HCT116 (cell line): ENCODE data around the gene DIP2C. TPM values are rescaled to one million over a fixed set of nuclear protein-coding genes. Genes with fewer than 3 reads are reported as not detected.

ENCODE experiments used
- ATAC-seq: fragments of 200-7000 bp; cut with Tn5 transposase; 2 replicates; pipeline ENCODE4 v1.9.1; 2020; ENCODE audit warnings: mild to moderate bottlenecking, moderate library complexity
- BruUV-seq: library from RNA; stranded (reverse); fragments of 400-500 nt; replicated peaks from 2 replicates; lab custom pipeline; 2021; lab: Mats Ljungman, UMichigan
- CTCF ChIA-PET: fragments of 300-600 bp; sonication (Branson Sonifier 250); formaldehyde crosslinking; loops from one replicate; lab custom pipeline; 2021; ENCODE audit warnings: antibody characterized with exemption; lab: Charles Lee
- POLR2A ChIA-PET: fragments of 300-600, 350-600 bp; sonication (Branson Sonifier 250); formaldehyde crosslinking; loops from one replicate; lab custom pipeline; 2021; ENCODE audit warnings: antibody characterized with exemption; lab: Charles Lee
- RAD21 ChIA-PET, 2 experiments: fragments of 300-600 bp; sonication (Branson Sonifier 250); formaldehyde crosslinking; loops; one replicate each; lab custom pipeline; 2023; ENCODE audit warnings: low total read pairs in 2 of 2; ENCODE audit not compliant: uncharacterized antibody in 2 of 2, unreplicated experiment in 2 of 2, low non-redundant PET in 1 of 2; lab: Charles Lee
- DNase-seq: peaks from one replicate; pipeline ENCODE4 v3.0.0-alpha.2; 2010; ENCODE audit warnings: low read depth, low spot score
- H2AFZ ChIP-seq: fragments of 200-600 bp; shearing (Covaris generic), sonication (generic); 2 replicates; pipeline ENCODE4 v1.6.1; 2017; ENCODE audit warnings: low read depth, mixed run types, mixed read lengths, antibody characterized with exemption, low read length; ENCODE audit not compliant: poor library complexity, severe bottlenecking
- H3K27ac ChIP-seq: 2 replicates; pipeline ENCODE4 v1.5.1; 2012; ENCODE audit warnings: low read depth, low read length
- H3K27me3 ChIP-seq: fragments of 200-600 bp; sonication (generic); 2 replicates; pipeline ENCODE4 v1.6.1; 2016; ENCODE audit warnings: mixed run types, low read length, mixed read lengths; ENCODE audit not compliant: insufficient read depth
- H3K36me3 ChIP-seq, 2 experiments: fragments of 200-500 bp in 1 of 2; fragments of 200-600 bp in 1 of 2; sonication (Bioruptor generic) in 1 of 2; sonication (generic) in 1 of 2; 2 replicates each; pipeline versions ENCODE4 v1.5.1 to v1.6.1; 2014 to 2016; ENCODE audit warnings: low read length in 2 of 2, inconsistent platforms in 1 of 2, mixed read lengths in 1 of 2, mixed run types in 1 of 2; ENCODE audit not compliant: insufficient read depth in 2 of 2, control insufficient read depth in 1 of 2
- H3K4me1 ChIP-seq, 2 experiments: fragments of 200-600 bp in 1 of 2; sonication (generic) in 1 of 2; 2 replicates each; pipeline versions ENCODE4 v1.5.1 to v1.6.1; 2012 to 2017; ENCODE audit warnings: low read length in 2 of 2, inconsistent platforms in 1 of 2, mild to moderate bottlenecking in 1 of 2, mixed read lengths in 1 of 2, mixed run types in 1 of 2, moderate library complexity in 1 of 2; ENCODE audit not compliant: insufficient read depth in 2 of 2, control insufficient read depth in 1 of 2
- H3K4me2 ChIP-seq: fragments of 200-600 bp; sonication (generic); 2 replicates; pipeline ENCODE4 v1.6.1; 2017; ENCODE audit warnings: mixed run types, low read length, mixed read lengths
- H3K4me3 ChIP-seq, 2 experiments: fragments of 200-600 bp in 1 of 2; sonication (generic) in 1 of 2; replicated peaks in 1 of 2; 2 replicates each; pipeline ENCODE4 v1.5.1; 2011 to 2016; ENCODE audit warnings: low read length in 2 of 2, control low read depth in 1 of 2, low read depth in 1 of 2, mild to moderate bottlenecking in 1 of 2, mixed read lengths in 1 of 2, mixed run types in 1 of 2
- H3K79me2 ChIP-seq: fragments of 200-600 bp; sonication (generic); 2 replicates; pipeline ENCODE4 v1.6.1; 2017; ENCODE audit warnings: mild to moderate bottlenecking, mixed run types, low read length, moderate library complexity, mixed read lengths; ENCODE audit not compliant: insufficient read depth
- H3K9ac ChIP-seq: fragments of 200-600 bp; sonication (generic); 2 replicates; pipeline ENCODE4 v1.6.1; 2016; ENCODE audit warnings: low read length, mixed read lengths
- H3K9me2 ChIP-seq: fragments of 200-600 bp; sonication (generic), shearing (Covaris generic); 2 replicates; pipeline ENCODE4 v1.6.1; 2017; ENCODE audit warnings: mixed run types, mild to moderate bottlenecking, moderate library complexity; ENCODE audit not compliant: insufficient read depth
- H3K9me3 ChIP-seq, 2 experiments: fragments of 200-500 bp in 1 of 2; fragments of 200-600 bp in 1 of 2; sonication (Bioruptor generic) in 1 of 2; sonication (generic) in 1 of 2; 2 replicates each; pipeline ENCODE4 v1.6.1; 2014 to 2017; ENCODE audit warnings: low read length in 2 of 2, mixed read lengths in 2 of 2, inconsistent platforms in 1 of 2, low read depth in 1 of 2, mild to moderate bottlenecking in 1 of 2, mixed run types in 1 of 2, moderate library complexity in 1 of 2; ENCODE audit not compliant: control insufficient read depth in 1 of 2, insufficient read depth in 1 of 2
- H4K20me1 ChIP-seq: fragments of 200-600 bp; sonication (generic), shearing (Covaris generic); 2 replicates; pipeline ENCODE4 v1.6.1; 2017; ENCODE audit warnings: mixed run types, mild to moderate bottlenecking, moderate library complexity; ENCODE audit not compliant: insufficient read depth
- ELF1 ChIP-seq: IDR thresholded peaks from 2 replicates; pipeline ENCODE4 v1.6.1; 2012; ENCODE audit warnings: low read depth, borderline replicate concordance
- EZH2 ChIP-seq: fragments of 200-600 bp; sonication (generic); IDR thresholded peaks from 2 replicates; pipeline ENCODE4 v1.6.1; 2017; ENCODE audit warnings: antibody characterized with exemption, mixed run types
- POLR2AphosphoS5 ChIP-seq: IDR thresholded peaks from 2 replicates; pipeline ENCODE4 v1.6.1; 2011; ENCODE audit warnings: mild to moderate bottlenecking, low read depth, low read length, moderate library complexity
- RAD21 ChIP-seq: IDR thresholded peaks from 2 replicates; pipeline ENCODE4 v1.6.1; 2012; ENCODE audit warnings: low read depth, mild to moderate bottlenecking
- SP1 ChIP-seq: IDR thresholded peaks from 2 replicates; pipeline ENCODE4 v1.6.1; 2012; ENCODE audit warnings: low read depth
- YY1 ChIP-seq: IDR thresholded peaks from 2 replicates; pipeline ENCODE4 v1.6.1; 2011; ENCODE audit warnings: low read length, low read depth, moderate library complexity, mild to moderate bottlenecking; ENCODE audit not compliant: insufficient replicate concordance; ENCODE audit errors: extremely low read depth
- ZFX ChIP-seq: fragments of 450-650 bp; IDR thresholded peaks from 2 replicates; pipeline ENCODE4 v1.6.1; 2017
- intact Hi-C: fragments of 100-400 bp; cut with micrococcal nuclease; formaldehyde crosslinking; loops from 2 replicates; pipeline ENCODE4 v1.10.0; 2022
- total RNA-seq: library from RNA; stranded (reverse); gene quantifications from one replicate; pipeline ENCODE4 v1.2.1, GENCODE V29; 2021; ENCODE audit not compliant: unreplicated experiment
- TF ChIP-seq, protein P1 (sequence below), 3 experiments: fragments of 200-600 bp in 1 of 3; sonication (generic) in 1 of 3; IDR thresholded peaks in 2 of 3; conservative IDR thresholded peaks in 1 of 3; 2 replicates each; pipeline ENCODE4 v1.5.1; 2012 to 2017; ENCODE audit warnings: low read depth in 2 of 3, low read length in 2 of 3, antibody characterized with exemption in 1 of 3, borderline replicate concordance in 1 of 3, control low read depth in 1 of 3, mild to moderate bottlenecking in 1 of 3, mixed read lengths in 1 of 3, mixed run types in 1 of 3, moderate library complexity in 1 of 3; ENCODE audit not compliant: insufficient read depth in 1 of 3

The DIP2C gene
- total RNA-seq, 1 experiment from 2014 or later = 15.4 TPM

DNA sequence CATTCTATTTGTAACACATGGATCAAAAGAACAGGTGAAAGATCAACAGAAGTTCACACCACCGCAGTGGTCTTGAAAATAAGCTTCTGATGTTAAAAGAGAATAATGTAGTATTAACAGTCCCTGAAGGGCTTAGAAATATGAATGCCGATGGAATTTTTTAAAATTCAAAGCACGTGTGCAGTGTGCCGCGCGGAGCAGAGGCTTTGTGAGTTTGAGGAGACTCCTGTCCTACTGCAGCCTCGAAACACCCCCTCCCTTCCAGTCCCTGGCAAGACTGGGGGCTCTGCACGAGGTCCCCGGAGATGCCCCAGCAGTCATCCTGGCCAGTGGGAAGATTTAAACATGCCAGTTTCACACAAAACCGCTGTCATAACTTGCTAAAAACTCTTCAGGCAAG is 196.6 kb downstream of the DIP2C start:
- BruUV-seq = no TSS peak
- Histone ChIP-seq H3K27ac (no peak overlapping the region), H3K27me3 (no peaks in the 10 kb centered on the region), H3K4me1 (no peaks in the 10 kb centered on the region), H3K36me3 (no peaks in the 10 kb centered on the region), H3K9me3 (no peaks in the 10 kb centered on the region), H3K9ac (no peak overlapping the region), H4K20me1 (no peaks in the 10 kb centered on the region), H3K4me2 (no peak overlapping the region), H3K9me2 (no peaks in the 10 kb centered on the region), H2AFZ (no peak overlapping the region), H3K4me3 (no peak overlapping the region), H3K79me2 (no peaks in the 10 kb centered on the region)
- intact Hi-C loops = no loop called here
- ChIA-PET POLR2A (no interaction called here), RAD21 (no interaction called here), CTCF (no interaction called here)
- no peak for DNase-seq
- no peak for TF ChIP-seq YY1
- no peak for TF ChIP-seq ELF1
- no peak for TF ChIP-seq ZFX
- ATAC-seq = no peak

DNA sequence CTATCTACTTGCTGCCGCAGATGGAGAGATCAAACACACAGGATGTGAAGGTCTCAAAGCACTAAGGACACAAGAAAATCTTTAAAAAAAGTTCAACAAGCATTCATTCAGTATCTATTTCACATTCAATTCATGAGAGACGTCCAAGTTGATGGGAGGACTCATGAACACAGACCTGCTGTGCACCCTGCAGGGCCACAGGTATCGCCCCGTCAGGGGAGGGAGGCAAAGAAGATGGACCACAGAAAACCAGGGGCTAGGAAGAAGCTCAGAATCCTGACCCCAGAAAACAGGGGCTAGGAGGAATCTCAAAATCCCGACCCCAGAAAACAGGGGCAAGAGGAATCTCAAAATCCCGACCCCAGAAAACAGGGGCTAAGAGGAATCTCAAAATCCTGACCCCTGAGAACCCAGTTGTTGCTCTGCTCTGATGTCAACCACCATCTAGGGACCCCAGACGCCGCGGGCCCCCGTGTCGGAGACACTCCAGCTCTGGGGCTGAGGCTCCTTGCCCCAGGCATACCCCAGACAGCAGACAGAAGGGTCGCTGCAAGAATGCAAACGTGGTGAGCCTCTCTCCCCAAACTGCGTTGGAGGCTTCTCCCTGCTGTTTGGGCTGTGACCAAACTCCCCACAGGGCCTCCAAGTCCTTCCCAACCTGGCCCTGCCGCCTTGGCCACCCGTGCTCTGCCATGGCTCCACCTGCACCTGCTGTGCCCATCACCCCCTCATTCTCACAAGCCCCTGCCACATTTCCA is 197.6 kb downstream of the DIP2C start:
- no peaks in the 10 kb centered on the region for H3K27me3 ChIP-seq
- H3K4me1 ChIP-seq = no peaks in the 10 kb centered on the region
- TF ChIP-seq EZH2 (no peak), POLR2AphosphoS5 (no peak), RAD21 (no peak), SP1 (no peak)
- TF ChIP-seq, protein P1, sequence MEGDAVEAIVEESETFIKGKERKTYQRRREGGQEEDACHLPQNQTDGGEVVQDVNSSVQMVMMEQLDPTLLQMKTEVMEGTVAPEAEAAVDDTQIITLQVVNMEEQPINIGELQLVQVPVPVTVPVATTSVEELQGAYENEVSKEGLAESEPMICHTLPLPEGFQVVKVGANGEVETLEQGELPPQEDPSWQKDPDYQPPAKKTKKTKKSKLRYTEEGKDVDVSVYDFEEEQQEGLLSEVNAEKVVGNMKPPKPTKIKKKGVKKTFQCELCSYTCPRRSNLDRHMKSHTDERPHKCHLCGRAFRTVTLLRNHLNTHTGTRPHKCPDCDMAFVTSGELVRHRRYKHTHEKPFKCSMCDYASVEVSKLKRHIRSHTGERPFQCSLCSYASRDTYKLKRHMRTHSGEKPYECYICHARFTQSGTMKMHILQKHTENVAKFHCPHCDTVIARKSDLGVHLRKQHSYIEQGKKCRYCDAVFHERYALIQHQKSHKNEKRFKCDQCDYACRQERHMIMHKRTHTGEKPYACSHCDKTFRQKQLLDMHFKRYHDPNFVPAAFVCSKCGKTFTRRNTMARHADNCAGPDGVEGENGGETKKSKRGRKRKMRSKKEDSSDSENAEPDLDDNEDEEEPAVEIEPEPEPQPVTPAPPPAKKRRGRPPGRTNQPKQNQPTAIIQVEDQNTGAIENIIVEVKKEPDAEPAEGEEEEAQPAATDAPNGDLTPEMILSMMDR (IDR thresholded peaks at IDR 0.05 in 2 of 3, conservative IDR thresholded peaks at IDR 0.05 in 1 of 3; ENCODE audit: borderline replicate concordance in 1 of 3, insufficient read depth in 1 of 3, low read depth in 2 of 3, low read length in 2 of 3) = no peak
- no peaks in the 10 kb centered on the region for H3K79me2 ChIP-seq
- POLR2A ChIA-PET = no interaction called here
- no peaks in the 10 kb centered on the region for H3K36me3 ChIP-seq
- H3K9ac ChIP-seq = no peak overlapping the region
- intact Hi-C loops = no loop called here
- H4K20me1 ChIP-seq = no peaks in the 10 kb centered on the region
- H2AFZ ChIP-seq = no peak overlapping the region
- H3K4me2 ChIP-seq = no peak overlapping the region
- H3K9me2 ChIP-seq = no peaks in the 10 kb centered on the region
- H3K9me3 ChIP-seq = no peaks in the 10 kb centered on the region
- DNase-seq (no peak), ATAC-seq (no peak)
- RAD21 ChIA-PET = no interaction called here
- no peak overlapping the region for H3K4me3 ChIP-seq
- CTCF ChIA-PET = no interaction called here
- no peak overlapping the region for H3K27ac ChIP-seq
- BruUV-seq = no TSS peak
